NK-92 treated with Interleukin-12 subunit alpha and Interleukin-12 subunit beta, amount 100 ng/mL, for 24 hours (cell line): ENCODE results near the gene PIGQ.

Source experiments
- DNase-seq: peaks from one replicate; lab custom pipeline; 2025; lab: John Stamatoyannopoulos, UW

The PIGQ gene

DNA sequence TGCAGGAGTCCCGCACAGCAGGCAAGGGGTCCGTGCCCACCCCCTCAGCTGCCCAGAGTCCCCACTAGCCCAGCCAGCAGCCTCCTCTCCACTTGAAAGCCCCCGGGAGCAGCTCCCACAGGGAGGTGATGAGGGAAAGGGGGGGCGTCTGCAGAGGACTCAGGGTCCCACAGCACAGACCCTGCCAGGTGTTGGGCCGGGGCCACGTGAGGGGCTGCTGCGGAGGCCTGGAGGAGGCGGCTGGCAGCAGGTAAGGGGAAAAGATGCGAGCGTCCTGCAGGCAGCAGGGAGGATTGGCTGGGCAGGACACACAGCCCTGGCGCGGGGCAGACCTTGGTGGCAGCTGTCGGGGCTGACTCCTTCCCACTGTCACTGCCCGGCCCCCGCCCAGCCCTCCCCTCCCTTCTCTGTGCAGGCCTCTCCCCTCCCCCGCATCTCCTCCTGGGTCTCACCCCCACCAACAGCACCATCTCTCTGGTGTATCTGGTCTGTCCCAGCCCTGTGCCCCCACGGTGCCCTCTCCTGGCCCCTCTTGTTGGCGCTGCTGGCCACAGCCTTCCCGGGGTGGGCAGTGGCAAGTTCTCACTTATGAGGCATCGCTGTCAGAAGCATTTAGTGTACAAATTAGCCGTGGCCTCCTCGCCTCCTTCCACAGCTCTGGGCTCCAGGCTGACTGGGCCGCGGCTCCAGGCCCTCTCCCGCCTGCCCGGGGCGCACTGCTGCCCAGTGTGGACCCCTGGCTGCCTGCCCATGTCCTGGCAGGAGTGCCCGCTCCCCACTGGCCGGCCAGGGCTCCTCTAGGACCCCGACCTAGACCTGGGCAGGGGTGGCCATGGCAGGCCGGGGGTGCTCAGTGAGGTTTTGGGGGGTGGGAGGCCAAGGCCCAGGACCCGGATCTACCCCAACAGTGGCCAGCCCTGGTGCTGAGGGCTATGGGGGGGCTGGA lies 14.0 kb upstream of the PIGQ start:
- DNase-seq = no peak

GRCh38 chr16:556474-557173 lies 13.1 kb upstream of the PIGQ start:
- no peak for DNase-seq

DNA sequence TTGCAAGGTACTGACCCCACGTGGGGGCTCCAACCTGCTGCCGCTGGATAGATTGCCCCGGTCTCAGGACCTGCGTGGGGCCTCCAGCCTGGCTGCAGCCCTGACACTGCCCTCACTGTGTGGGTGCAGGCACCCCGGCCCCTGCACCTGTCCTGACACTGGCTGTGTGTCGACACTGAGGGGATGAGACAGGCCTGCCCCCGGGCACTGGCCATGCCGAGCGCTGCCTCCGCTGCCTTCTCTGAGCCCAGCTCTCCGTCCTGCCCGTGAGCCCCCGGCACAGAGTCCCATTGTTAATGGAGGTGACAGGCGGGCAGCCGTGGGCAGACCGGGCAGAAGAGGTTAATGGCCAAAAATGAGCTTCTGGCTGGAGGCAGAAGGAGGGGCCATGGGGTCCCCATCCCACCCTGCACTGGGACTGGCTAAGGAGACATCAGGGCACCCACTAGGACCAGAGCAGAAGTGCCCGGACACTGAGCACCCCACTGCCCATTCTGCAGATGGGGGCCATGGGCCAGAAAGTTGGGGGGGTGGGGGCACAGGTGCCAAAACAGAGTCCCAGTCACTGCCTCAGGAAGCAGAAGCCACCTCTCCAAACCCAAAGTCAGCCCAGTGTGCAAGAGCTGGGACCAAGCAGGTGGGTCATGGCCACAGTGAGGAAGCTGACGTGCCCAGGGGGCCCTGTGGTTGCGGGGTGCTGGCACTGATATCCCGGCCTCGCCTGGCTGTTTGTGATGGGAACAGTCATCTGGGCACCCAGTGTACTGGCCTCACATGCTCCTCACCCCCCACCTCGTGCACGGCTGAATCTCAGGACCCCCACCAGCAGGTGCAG lies 12.1 kb upstream of the PIGQ start:
- DNase-seq = no peak

DNA sequence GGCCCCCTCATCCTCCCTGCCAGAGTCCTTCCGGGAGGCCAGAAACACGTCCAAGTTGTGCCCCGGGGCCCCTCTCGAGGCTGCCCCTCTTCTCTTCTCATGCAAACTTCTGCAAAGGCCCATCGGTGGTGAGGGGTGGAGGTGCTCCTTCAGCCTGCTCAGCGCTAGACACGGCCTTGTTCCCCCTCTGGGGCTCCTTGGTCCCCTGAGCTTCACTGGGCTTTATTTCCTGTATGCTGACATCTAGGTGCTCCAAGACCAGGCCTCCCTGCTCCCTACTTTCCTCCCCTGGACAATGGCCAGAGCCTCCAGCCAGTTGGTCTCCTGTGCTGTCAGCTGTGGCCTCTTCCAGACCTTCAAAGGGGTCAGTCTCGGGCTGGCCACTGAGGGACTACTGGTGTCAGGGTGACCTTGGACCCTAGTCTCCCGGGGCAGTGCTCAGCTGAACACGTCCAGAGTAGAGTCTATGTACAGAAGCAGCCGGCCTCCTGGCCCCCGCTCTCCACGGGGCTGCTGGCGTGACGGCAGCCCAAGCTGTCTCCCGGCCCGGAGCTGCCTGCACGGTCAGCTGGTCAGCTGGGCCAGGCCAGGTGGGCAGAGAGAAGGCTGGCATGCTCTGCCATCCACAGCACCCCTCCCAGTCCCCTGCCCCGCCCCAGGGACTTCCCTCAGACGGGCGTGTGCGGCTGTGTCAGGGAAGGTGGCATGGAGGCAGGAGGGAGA lies 11.3 kb upstream of the PIGQ start:
- DNase-seq = no peak

DNA sequence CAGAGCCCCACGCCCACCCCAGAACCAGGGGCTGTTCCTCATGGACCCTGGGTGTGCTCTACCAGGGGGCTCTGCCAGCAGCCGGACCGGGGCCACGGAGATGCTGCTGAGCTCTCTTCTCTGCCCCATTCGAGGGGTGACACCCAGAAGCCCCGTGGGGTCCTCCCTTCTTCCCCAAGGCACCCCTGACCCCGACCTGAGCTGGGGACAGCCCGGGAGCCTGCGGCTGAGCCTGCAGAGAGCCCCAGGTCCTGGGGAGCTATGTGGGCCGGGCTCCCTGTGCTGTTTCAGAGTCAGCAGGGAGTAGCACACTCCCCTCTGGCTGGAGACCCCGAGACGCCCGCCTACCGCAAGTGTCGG lies 10.8 kb upstream of the PIGQ start:
- no peak for DNase-seq

DNA sequence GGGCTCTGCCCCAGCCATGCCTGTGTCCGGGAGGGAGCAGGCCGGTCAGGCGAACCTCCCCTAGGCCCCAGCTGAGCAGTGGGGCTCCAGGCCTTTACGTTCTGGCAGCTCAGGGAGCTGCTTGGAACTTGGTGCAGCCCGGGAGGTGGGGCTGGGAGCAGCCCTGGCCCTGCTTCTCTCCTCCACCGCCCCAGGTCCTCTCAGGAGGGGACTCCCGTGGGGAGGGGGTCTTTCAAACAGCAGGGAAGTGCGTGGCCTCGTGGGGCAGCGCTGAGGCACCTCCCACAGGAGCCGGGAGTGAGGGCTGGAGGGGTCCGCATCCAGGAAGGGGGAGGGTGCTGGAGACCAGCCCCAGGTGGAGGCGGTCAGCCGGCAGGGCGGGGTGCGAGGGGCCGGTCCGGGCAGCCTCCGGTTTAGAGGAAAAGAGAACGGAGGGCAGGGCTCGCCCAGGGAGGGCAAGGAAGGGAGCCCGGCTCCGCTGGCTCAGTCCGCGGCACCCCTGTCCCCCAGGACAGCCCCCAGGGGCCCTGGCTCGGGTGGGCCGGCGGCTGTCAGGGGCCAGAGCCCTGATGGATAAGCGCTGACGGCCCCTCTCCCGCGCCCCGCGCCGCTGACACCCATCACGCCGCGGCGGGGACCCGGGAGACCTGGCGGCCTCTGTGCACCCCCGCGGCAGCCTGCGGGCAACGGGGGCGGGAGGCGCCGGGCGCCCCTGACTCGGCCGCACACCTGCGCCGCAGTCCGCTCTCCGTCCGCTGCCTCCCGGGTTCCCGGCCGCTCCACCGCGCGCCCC lies 10.2 kb upstream of the PIGQ start:
- no peak for DNase-seq

DNA sequence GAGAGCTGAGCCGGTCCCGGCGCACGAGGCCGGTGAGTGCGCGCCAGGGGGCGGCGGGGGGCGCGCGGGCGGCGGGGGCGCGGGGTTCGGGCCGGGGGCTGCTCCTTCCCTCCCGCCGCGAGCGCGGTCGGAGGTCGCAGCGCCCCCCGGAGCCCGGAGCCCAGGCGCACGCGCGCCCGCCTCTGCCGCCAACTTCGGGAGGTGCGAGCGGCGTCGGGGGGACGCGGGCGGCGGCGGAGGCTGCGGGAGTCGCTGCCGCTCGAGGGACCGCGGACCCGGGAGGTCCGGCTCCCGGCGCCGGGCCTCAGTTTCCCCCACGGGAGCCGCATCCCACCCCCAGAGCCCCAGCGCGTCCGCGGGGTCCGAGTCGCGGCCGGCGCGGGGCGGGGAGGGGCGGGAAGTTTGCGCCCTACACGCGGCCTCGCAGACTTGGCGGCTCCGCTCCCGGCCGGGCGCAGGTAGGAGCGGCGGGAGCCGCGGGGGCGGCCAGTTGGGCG lies 9.5 kb upstream of the PIGQ start, which contains the start of gene PRR35:
Gene PRR35, plus strand, starts transcription at position 191 of the 497 bp plus-strand sequence. CDS start 2,901 bp downstream, outside the sequence.
- DNase-seq = no peak

GRCh38 chr16:560701-561412 lies 8.9 kb upstream of the PIGQ start:
- no peak for DNase-seq

DNA sequence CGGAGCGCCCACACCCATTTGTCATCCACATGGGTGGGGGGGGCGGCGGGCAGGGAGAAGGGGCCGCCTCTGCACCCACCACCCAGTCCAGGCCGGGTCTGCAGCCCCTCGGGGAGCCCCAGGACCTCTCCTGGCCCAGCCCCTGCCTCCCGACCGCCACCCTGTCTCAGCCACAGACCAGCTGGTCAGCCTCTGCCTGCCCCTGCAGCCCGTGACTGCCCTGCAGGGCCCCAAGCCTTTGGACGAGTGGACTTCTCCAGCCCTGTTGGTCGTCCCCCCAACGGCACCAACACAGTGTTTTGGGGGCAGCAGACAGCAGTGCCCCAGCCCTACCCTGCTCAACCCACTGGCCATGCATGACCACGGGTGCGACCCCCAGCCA lies 8.4 kb upstream of the PIGQ start:
- DNase-seq = no peak

DNA sequence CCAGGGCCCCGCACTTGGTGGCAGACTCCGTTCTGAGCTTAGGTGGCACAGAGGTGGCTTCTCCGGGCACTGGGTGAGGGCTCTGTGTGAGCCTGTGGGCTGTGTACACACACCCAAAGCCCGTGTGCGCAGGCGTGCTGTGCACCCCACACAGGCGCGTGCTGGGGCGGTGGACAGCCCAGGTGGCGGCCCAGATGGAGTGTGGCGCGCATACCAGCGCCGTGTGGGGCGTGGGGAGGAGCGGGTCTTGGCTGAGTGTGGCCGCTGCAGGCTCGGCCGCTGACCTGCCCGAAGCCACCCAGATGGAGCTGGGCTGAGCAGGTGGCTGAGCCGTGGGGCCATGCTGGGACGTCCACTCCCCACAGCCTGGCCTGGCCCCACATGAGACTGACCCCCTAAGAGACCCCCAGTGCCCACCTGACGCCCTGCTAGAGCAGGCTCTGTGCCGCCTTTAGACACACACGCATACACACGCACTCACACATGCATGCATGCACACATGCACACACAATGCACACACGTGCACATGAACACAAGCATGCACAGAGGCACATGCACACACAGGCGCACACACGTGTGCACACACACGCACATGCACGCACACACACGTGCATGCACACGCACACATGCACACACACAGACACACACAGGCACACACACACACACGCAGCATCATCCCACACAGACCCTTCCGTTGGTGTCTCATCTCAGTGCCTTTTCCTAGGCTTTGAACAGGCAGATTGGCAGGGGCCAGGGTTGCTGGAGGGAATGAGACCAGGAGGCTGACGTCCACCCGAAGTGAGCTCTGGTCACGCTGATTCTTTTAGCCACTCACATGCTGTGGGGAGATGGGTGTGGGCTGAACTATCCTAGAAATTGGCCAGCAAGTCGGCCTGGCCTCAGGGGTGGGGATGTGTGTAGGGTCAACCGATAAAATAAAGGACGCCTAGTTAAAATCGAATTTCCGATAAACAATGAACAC lies 7.5 kb upstream of the PIGQ start:
- DNase-seq = no peak

DNA sequence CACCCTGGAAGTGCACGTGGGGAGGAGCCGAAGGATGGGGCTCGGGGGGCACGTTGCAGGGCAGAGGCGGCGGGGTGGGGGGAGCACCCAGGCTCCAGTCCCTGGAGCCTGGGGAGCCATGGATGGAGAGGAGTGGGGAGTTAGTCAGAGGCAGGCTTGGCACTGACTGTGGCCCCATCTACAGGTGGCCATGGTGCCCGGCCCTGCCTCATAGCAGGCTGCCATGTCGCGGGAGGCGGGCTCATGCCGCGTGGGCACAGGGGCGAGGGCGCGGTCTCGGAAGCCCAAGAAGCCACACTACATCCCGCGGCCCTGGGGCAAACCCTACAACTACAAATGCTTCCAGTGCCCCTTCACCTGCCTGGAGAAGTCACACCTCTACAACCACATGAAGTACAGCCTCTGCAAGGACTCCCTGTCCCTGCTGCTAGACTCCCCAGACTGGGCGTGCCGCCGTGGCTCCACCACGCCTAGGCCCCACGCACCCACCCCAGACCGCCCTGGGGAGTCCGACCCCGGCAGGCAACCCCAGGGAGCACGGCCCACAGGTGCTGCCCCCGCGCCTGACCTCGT lies 6.6 kb upstream of the PIGQ start:
- no peak for DNase-seq

DNA sequence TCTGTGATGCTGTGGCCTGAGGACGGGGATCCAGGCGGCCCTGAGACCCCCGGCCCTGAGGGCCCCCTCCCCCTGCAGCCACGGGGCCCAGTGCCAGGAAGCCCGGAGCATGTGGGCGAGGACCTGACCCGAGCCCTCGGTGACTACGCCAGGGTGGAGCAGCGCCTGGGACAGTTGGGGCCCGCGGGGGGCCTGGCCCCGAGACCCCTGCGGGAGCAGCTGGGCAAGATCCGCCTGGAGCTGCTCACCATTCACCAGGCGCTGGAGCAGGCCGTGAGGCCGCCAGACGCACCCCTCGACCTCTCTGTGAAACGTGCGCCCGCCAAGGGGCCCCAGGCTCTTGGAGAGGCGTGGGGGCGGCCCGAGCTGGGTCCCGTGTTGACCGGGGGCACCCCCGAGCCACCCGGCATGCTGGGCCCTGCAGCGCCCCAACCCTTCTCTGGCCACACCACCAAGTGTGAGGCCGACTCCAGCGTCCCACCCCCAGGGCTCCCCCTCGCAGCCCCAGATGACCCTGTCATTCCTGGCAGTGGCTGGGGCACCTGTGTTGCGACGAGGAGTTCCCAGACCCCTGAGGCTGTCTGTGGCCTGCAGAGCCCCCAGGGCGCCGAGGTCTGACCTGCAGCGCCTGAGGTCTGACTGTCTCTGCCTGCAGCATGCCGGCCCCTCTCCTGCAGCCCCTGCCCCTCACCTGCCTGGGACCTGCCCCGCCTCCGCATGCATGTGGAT lies 4.9 kb upstream of the PIGQ start:
- no peak for DNase-seq

DNA sequence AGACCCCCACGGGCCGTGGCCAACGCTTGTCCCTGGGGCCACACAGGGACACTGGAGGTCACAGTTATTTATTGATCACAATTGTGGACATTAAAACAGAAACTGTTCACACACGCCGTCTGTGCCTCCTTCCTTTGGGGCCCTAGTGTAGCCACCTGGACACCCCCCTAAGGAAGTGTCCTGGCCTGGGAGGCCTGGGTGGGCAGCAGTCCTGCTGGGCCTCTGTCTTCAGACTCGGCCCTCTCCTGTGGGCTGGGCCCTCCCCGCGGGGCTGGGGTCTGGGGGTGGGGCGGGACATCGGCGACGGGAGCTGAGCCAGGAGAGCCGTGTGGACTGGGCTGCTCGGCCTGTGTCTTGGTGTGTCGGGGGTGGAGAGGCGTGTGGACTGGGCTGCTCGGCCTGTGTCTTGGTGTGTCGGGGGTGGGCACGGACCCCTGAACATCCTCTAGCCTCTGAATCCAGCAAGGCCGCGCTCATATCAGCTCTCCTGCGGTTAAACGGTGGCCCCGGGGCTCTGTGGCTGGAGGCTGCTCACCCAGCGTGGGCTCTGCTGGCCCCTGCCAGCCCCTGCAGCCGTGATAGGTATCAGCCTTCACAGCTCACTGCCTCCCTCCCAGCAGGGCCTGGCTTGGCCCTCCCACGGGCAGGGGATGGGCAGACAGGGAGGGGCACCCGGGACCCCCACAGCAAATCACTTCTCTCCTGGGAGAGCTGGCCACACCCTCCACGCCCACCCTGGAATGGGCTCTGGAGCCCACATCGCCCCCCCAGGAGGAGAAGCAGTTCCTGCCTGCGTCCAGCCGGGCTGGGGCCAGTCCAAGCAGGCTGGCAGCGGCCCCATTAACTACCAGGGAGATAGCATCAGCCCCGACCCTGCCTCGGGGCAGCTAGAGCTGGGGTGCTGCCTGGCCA lies 4.1 kb upstream of the PIGQ start:
- no peak for DNase-seq

- DNase-seq = no peak
Observed at GRCh38 chr16:566475-567372, 3.0 kb upstream of the PIGQ start, which contains the start of gene NHLRC4. Gene NHLRC4 (plus strand): TSS chr16:567005. CDS start chr16:568048, 1,043 bp downstream.
